ENCODE measurements around the gene DRGX. TPM values are rescaled to one million over a fixed set of nuclear protein-coding genes. Genes with fewer than 3 reads are reported as not detected.
A peak's percentile ranks its signal among the peaks of the same experiment; 100 is the strongest.

Gene DRGX
- not detected in 2 replicates for total RNA-seq

GRCh38 chr10:49395741-49396665 is at the start of gene DRGX:
Gene DRGX, minus strand, starts transcription at chr10:49396089. Its CDS starts 649 bp downstream, at chr10:49395440.
- no peak for DNase-seq

GRCh38 chr10:49444349-49444748 is 48.5 kb upstream of the DRGX start:
- no peak for DNase-seq

- no peak for DNase-seq
These were observed 47.0 kb upstream of the DRGX start for GRCh38 chr10:49442863-49443262.

DNA sequence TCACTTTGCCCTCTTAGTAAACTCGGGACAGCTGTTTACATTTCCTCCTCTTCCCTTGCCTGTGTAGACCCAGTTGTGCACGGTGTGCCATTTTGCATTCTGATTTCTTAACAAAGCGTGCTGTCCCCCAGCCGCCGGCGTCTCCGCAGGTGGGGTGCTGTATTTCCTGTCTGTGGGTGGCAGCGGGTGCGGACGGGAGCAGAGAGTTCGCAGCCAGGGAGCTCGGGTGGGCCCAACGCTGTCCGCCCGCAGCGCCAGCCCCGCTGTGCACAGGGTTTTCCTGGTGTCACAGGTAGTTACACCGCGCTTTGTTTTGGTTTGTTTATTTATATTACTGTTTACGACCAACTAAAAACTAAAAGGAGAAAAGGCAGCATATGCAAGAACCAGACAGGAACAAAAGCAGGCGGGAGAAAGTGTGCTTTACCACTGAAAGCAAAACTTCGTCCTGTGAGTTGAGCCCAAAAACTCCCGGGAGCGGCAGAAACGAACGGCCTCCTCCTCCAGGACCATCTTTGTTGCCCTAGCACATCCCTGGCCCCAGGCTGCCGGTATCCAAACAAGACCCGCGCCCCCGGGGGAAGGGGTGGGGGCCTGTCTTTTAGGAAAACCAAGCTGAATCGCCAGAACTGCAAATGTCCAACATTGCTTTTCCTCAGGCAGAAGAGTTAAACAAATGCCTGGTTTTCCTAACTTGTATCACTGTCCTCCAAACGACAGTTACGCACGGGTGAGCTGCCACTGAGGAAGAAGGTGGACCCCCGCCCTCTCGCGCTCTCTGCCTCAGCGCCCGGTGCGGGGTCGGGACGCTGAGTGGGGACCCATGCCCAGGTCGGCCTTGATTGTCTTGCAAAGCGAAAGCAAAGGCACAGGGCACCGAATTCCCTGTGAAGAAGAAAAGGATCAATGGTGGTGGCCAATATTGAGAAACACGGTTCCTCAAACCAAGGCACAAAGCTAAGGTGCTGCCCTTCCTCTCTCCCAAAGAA is 45.9 kb upstream of the DRGX start:
- DNase-seq: peak; percentile 11

DNA sequence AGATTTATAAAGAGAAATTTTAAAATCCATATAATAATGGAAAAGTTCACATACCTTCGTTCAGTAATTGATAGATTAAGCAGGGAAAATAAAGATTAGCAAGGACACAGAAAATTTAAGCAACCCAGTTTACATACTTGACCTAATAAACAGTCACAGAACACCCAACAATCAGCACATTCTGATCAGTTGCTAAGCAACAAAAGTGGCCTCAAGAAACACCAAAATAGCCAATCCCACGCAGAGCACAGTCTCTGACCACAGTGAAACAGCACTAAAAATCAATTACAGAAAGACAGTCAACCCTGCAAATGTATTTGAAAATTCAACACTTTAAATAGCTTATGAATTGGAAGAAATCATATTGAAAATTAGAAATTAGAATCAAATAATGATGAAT is 39.3 kb upstream of the DRGX start:
- DNase-seq: no peak

DNA sequence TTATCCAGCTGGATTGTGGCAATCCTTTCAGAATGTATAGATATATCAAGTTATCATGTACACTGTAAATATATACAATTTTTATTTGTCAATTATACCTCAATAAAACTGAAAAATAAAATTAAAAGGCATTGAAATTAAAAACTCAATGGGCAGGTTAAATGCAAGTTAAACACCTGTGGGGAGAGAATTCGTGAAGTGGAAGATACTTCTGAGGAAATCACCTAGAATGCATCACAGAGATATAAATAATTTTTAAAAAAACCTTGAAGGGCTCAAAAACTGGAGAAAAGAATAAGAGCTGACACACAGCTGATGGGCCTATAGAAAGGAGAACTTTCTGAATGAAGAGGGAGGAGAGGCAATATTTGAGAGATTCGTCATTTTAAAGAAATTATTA is 37.2 kb upstream of the DRGX start:
- no peak for DNase-seq

- DNase-seq: no peak
These were observed 35.5 kb upstream of the DRGX start for GRCh38 chr10:49431426-49431825.

DNA sequence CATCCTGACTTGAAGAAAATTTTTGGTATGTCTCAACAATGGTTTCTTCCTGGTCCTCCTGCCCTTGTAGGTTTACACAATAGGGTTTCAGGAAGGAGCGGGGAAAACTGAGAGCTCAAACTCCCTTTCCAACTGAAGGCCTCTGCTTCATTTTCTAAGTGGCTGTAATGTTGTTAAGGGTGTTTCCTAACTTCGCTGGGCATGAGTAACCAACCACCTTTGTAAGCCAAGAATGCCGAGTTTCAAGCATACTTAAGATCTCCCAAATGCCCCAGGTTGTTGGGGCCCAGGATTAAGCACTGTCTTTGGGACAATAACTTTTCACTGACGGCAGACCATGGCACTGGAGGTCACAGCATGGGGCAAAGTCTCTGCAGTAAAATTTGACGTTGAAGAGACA is 33.6 kb upstream of the DRGX start:
- DNase-seq: no peak

DNA sequence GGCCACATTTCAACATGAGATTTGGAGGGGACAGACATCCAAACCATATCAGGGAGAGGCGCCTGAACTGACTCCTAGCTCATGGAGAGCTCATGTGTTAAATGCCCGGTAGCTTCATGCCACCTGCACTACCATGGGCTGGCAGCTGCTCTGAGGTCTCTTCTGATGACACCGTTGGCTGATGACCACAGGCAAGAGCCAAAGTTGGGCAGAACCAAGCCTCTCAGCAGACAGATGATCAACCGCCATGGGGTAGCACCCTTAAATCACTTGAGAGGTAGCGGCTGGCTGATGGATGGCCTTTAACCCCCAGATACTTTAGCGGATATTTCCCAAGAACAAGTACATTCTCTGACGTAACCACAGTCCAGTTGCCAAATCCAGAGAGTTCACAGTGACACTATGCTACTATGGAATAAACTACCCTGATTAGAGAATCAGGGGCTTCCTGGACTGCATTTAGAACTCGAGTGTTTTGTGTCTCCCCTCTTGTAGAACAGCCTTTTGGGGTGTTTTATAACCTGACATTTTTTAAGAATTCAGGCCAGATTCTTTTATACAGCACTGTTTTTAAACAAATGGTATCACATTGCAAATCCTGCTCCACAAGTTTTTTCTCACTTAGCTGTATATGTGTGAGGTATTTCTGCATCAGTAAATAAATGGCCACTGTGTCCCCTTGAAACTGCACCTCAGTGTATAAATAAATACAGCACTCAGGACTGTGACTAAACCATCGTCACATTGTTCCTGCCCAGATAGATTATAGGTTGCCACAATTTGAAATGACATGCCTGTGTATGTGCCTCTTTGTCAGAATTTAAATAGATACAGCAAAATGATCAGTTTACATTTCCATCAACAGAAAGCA is 30.8 kb upstream of the DRGX start:
- no peak for DNase-seq

- no peak for DNase-seq
These were observed 23.1 kb upstream of the DRGX start for GRCh38 chr10:49419005-49419404.

DNA sequence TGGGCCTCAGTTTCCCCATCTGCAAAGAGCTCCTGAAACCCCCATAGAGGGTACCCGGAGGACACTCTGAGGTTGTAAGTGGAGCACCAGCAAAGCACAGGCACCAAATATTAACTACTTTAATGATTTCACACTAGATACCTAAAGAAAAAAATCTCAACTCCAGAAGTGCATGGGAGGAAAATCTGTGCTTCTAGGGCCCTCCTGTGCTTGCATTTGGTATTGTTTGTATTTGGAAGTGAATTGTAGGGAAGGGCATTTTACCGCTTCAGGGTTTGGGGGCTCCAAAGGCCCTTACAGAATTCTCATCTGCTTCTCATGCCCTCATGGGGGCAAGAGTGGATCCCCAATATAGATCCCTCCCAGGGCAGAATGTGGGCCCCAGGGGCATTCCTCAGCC is 22.4 kb upstream of the DRGX start:
- DNase-seq: no peak

GRCh38 chr10:49418053-49418326 is 22.1 kb upstream of the DRGX start:
- no peak for DNase-seq

DNA sequence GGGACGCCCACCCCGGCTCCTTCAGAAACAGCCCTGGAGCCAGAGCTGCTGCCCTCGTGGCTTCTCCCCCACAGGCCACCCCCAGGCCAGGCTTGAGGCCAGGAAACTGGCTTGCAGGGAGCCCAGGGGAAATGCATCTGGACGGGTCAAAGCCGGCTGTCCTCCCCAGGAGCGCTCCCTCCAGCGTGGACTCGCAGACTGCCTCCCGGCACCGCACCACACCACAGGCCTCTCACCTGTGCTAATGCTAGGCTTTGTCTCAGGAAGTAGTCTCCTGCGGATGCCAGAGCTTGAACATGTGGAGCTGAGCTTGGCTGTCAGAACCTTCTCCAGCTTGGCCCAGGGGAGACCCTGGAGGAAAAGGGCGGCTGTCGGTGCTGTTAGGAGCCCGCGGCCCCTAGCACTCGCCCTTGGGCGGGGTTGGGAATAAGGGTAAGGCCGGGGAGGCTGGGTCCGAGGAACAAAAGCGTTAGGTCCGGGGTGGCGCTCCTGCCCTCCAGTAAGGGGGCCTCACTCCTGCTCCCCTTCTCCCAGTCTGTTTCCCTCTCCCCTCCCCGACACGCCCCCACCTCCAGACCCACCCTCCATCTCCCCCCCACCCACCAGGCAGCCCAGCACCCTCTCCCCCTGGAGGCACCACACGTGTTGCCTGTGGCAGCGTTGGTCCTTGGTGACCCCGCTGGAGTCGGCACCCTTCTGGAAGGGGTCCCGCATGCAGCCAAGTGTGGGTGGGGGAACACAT is 21.6 kb upstream of the DRGX start:
- DNase-seq: no peak

DNA sequence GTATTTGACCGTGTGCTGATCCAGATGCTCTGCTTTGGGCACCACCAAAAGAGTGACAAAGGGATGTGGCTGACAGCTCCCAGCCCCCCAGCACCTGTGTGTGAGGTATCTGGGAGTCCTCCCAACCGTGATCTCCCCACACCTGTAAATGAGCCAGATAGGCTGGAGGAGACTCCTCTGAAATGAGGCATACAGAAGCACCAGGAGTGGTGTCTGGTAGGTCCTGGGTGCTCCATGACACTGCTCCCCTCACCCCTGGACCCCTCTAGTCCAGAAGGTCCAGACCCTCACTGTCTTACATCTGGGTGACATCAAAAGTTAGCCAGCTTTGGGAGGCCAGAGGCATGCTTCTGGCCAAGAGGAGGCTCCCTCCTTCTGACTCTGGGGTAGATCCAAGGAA is 20.0 kb upstream of the DRGX start:
- DNase-seq: no peak

DNA sequence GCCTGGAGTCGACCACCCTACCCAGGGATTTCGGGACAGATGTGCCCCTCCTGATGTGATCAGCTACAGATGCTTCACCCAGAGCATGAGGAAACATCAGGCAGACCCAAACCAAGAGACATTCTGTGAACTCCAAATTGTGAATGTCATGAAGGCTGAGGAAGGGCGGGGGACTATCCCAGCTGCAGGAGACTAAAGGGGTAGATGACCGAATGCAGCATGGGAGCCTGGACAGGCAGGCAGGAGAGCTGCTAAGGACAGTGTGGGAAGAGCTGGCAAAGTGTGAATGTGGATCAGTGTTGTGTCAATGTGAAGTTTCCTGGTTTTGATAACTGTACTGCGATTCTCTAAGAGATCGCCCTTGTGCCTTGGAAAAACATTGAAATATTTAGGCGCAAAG is 19.2 kb upstream of the DRGX start:
- DNase-seq: no peak

- DNase-seq: no peak
These were observed 18.6 kb upstream of the DRGX start for GRCh38 chr10:49414496-49414895.

DNA sequence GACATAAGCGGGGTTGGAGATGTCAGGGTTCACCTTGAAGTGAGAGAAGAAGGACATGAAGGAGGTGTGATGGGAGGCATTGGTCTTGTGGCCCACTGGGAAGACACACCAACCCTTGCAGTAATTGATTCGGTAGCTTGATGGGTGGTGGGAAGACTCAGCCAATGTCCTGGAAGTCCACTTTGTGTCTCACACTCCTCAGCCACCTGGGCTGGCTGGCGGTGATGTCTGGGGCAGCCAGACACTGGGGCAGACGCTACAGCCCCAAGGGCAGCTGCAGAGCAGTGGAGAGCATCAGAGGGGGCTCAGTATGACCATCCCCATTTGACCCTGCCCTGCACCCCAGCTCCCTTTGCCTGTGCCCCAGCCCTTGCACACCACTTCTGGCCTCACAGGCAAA is 16.7 kb upstream of the DRGX start:
- no peak for DNase-seq

- DNase-seq: no peak
These were observed 14.6 kb upstream of the DRGX start for GRCh38 chr10:49410365-49411074.

DNA sequence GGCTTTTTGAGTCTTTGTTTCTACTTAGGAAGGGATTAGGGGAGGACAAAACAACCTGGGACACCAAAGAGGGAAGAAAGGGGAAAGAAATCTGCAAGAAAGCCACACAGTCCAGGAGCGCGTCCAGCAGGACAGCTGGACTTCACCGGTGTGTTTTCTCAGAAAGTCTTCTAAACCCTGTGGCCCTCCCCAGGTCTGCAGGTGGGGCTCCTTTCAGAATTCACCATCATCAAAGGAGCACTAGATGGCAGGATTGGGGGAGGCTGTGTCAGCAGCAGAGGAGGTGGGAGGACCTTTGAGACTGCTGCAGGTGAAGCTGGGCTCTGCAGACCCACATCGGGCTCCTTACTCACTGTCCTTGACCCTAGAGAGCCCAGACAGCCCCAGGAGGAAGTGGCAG is 13.9 kb upstream of the DRGX start:
- no peak for DNase-seq

- peak; percentile 40 for DNase-seq
These were observed 12.8 kb upstream of the DRGX start for GRCh38 chr10:49408519-49409306.

Measured in dermis blood vessel endothelial cell (primary cell).